ENCODE results near the gene PRM3. TPM values are rescaled to one million over a fixed set of nuclear protein-coding genes. Genes with fewer than 3 reads are reported as not detected.

Gene PRM3
- total and polyA plus RNA-seq, 2 experiments from 2014 or later: not detected

- Histone ChIP-seq H3K4me1 (ENCODE audit: low read depth) (no peaks in the 10 kb centered on the region), H3K27me3 (no peaks in the 10 kb centered on the region), H3K27ac (no peak overlapping the region), H3K4me3 (no peak overlapping the region), H3K9me3 (ENCODE audit: low read depth) (no peaks in the 10 kb centered on the region), H3K36me3 (no peaks in the 10 kb centered on the region)
- no peak for TF ChIP-seq CTCF (IDR thresholded peaks at IDR 0.05; ENCODE audit: low read depth, low read length)
- DNase-seq (ENCODE audit: low read depth in 1 of 2, low spot score in 1 of 2): no peak
Observed at GRCh38 chr16:11250786-11251524, 22.5 kb downstream of the PRM3 start.

DNA sequence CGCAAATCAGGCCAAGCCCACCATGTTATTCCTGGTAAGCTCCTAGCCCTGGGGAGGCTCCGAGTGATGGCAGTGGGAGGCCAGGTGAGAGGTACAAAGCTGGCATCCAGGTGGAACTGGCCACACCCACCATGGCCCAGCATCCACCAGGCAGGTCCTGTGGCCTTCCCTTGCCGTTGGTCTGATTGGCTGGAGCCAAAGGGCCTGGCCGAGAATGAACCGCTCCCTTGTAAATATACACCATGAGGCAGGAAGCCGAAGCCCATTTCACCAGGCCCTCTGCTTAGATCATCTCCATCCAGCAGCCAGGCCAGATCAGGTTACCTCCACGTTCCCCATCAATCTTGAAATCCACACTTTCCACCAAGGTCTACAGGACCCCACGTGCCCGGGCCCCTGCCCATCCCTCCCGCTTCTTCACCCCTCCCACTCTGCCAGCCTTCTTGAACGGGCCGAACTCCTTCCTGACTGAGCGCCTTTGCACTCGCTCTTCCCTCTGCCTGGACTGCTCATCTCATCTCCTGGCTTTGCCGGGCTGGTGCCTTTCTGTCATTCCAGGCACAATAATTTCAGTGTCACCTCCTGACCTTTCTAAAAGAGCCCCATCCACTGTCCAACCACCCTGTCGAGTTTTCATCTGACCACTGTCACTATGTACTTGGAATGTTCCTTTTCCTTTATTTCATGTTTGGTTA lies 23.2 kb downstream of the PRM3 start:
- H3K27me3 ChIP-seq: no peaks in the 10 kb centered on the region
- H3K4me1 ChIP-seq (ENCODE audit: low read depth): no peaks in the 10 kb centered on the region
- no peak overlapping the region for H3K27ac ChIP-seq
- no peaks in the 10 kb centered on the region for H3K9me3 ChIP-seq (ENCODE audit: low read depth)
- H3K4me3 ChIP-seq: no peak overlapping the region
- no peak for TF ChIP-seq CTCF (IDR thresholded peaks at IDR 0.05; ENCODE audit: low read depth, low read length)
- no peak for DNase-seq (ENCODE audit: low read depth in 1 of 2, low spot score in 1 of 2)
- H3K36me3 ChIP-seq: no peaks in the 10 kb centered on the region

GRCh38 chr16:11249233-11250061 lies 24.0 kb downstream of the PRM3 start:
- H3K4me3 ChIP-seq: no peak overlapping the region
- no peaks in the 10 kb centered on the region for H3K36me3 ChIP-seq
- no peak for TF ChIP-seq CTCF (IDR thresholded peaks at IDR 0.05; ENCODE audit: low read depth, low read length)
- H3K27ac ChIP-seq: no peak overlapping the region
- no peaks in the 10 kb centered on the region for H3K4me1 ChIP-seq (ENCODE audit: low read depth)
- H3K27me3 ChIP-seq: no peaks in the 10 kb centered on the region
- no peak for DNase-seq (ENCODE audit: low read depth in 1 of 2, low spot score in 1 of 2)
- no peaks in the 10 kb centered on the region for H3K9me3 ChIP-seq (ENCODE audit: low read depth)

- no peak overlapping the region for H3K4me3 ChIP-seq
- no peaks in the 10 kb centered on the region for H3K9me3 ChIP-seq (ENCODE audit: low read depth)
- no peak for DNase-seq (ENCODE audit: low read depth in 1 of 2, low spot score in 1 of 2)
- no peaks in the 10 kb centered on the region for H3K27me3 ChIP-seq
- H3K36me3 ChIP-seq: no peaks in the 10 kb centered on the region
- peaks cover 1% of the 10 kb centered on the region for H3K4me1 ChIP-seq (ENCODE audit: low read depth)
- TF ChIP-seq CTCF (IDR thresholded peaks at IDR 0.05; ENCODE audit: low read depth, low read length): no peak
- no peak overlapping the region for H3K27ac ChIP-seq
Observed at GRCh38 chr16:11248133-11248532, 25.3 kb downstream of the PRM3 start.

GRCh38 chr16:11245988-11246387 lies 27.4 kb downstream of the PRM3 start:
- peaks cover 2% of the 10 kb centered on the region for H3K4me1 ChIP-seq (ENCODE audit: low read depth)
- no peak for TF ChIP-seq CTCF (IDR thresholded peaks at IDR 0.05; ENCODE audit: low read depth, low read length)
- no peak for DNase-seq (ENCODE audit: low read depth in 1 of 2, low spot score in 1 of 2)
- H3K27ac ChIP-seq: no peak overlapping the region
- no peaks in the 10 kb centered on the region for H3K9me3 ChIP-seq (ENCODE audit: low read depth)
- H3K27me3 ChIP-seq: no peaks in the 10 kb centered on the region
- H3K36me3 ChIP-seq: no peaks in the 10 kb centered on the region
- H3K4me3 ChIP-seq: no peak overlapping the region
